Erythroblast (primary cell): ENCODE measurements around the gene SSMEM1.

ENCODE experiments used
- GATA1 ChIP-seq: IDR thresholded peaks from 2 replicates; pipeline ENCODE4 v1.6.1; 2011; ENCODE audit warnings: low read depth, mild to moderate bottlenecking, control low read depth, low read length, moderate library complexity
- POLR2A ChIP-seq: IDR thresholded peaks from 2 replicates; pipeline ENCODE4 v1.6.1; 2011; ENCODE audit warnings: mild to moderate bottlenecking, low read length

DNA sequence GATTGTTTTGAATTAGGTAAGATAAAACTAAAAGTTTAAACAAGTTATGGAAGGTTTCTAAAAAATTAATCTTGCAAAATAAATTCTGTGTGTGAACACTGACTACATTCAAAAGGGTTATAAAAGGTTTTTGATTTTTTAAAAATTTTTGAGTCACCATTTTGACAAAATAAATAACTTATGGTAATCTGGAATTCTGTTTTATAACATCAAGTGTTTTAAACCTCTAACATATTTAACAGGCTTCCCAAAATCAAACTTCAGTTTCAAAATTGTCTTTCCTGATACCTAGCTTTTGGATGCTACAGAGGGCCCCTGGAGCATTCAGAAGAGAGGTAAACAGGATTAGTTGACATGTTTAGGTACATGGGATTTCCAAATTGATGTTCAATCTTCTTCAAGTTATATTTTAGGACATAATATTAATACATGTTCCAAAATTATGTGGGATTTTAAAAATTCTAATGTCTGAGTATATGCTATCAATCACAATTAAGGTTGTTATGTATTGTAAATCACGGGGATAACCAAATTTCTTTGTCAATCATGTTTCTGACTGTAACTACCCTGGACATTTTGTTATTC is 50.9 kb downstream of the SSMEM1 start:
- TF ChIP-seq POLR2A (no peak), GATA1 (no peak)
